HG03442 (cell line): ENCODE results near the gene CHN2.
"Not testable (repeated sequence)": the region's sequence is repeated elsewhere in the genome, so short reads cannot be mapped to it uniquely, and the experiment has no call there.

Source experiments
- ATAC-seq: cut with Tn5 transposase; IDR thresholded peaks from one replicate; pipeline ENCODE4 v1.9.1; 2021; ENCODE audit warnings: mild to moderate bottlenecking, moderate library complexity; ENCODE audit not compliant: unreplicated experiment

Gene CHN2

GRCh38 chr7:29255199-29255878 lies 60.8 kb downstream of the CHN2 start:
- no peak for ATAC-seq

GRCh38 chr7:29255906-29256692 lies 61.5 kb downstream of the CHN2 start:
- ATAC-seq, result no peak

- ATAC-seq, result no peak
Observed at GRCh38 chr7:29256693-29257002, 62.1 kb downstream of the CHN2 start.

- no peak for ATAC-seq
Observed at GRCh38 chr7:29258951-29259350, 64.4 kb downstream of the CHN2 start.

GRCh38 chr7:29262191-29262917 lies 67.8 kb downstream of the CHN2 start:
- no peak for ATAC-seq

- ATAC-seq, result not testable (repeated sequence)
Observed at GRCh38 chr7:29263601-29264207, 69.1 kb downstream of the CHN2 start.

- ATAC-seq, result no peak
Observed at GRCh38 chr7:29265208-29265923, 70.8 kb downstream of the CHN2 start.

GRCh38 chr7:29269935-29270334 lies 75.4 kb downstream of the CHN2 start:
- no peak for ATAC-seq

GRCh38 chr7:29270594-29271318 lies 76.2 kb downstream of the CHN2 start:
- no peak for ATAC-seq

GRCh38 chr7:29271319-29271658 lies 76.7 kb downstream of the CHN2 start:
- ATAC-seq, result no peak

GRCh38 chr7:29272057-29272456 lies 77.5 kb downstream of the CHN2 start:
- no peak for ATAC-seq

- no peak for ATAC-seq
Observed at GRCh38 chr7:29274146-29275017, 79.8 kb downstream of the CHN2 start.

GRCh38 chr7:29275018-29275318 lies 80.4 kb downstream of the CHN2 start:
- ATAC-seq, result no peak

- ATAC-seq, result no peak
Observed at GRCh38 chr7:29275493-29275892, 80.9 kb downstream of the CHN2 start.

- no peak for ATAC-seq
Observed at GRCh38 chr7:29276199-29276598, 81.6 kb downstream of the CHN2 start.

- no peak for ATAC-seq
Observed at GRCh38 chr7:29276806-29277205, 82.2 kb downstream of the CHN2 start.

GRCh38 chr7:29277436-29278215 lies 83.1 kb downstream of the CHN2 start:
- ATAC-seq, result no peak

GRCh38 chr7:29278337-29279069 lies 83.9 kb downstream of the CHN2 start:
- no peak for ATAC-seq
